KOPT-K1 (cell line): ENCODE results near the gene RNF113B.

Experiments
- H3K27ac ChIP-seq: fragments of 200-600 bp; sonication (generic); 2 replicates; pipeline ENCODE4 v1.5.1; 2016; ENCODE audit warnings: antibody characterized with exemption, mild to moderate bottlenecking, low read depth, low read length; ENCODE audit not compliant: poor library complexity, severe bottlenecking
- H3K36me3 ChIP-seq: fragments of 200-600 bp; sonication (generic); 2 replicates; pipeline ENCODE4 v1.5.1; 2017; ENCODE audit warnings: antibody characterized with exemption, mild to moderate bottlenecking, low read length, moderate library complexity; ENCODE audit not compliant: insufficient read depth
- H3K9me3 ChIP-seq: fragments of 200-600 bp; sonication (generic); 2 replicates; pipeline ENCODE4 v1.5.1; 2017; ENCODE audit warnings: antibody characterized with exemption, low read length, mild to moderate bottlenecking; ENCODE audit not compliant: insufficient read depth, poor library complexity, severe bottlenecking

The RNF113B gene

DNA sequence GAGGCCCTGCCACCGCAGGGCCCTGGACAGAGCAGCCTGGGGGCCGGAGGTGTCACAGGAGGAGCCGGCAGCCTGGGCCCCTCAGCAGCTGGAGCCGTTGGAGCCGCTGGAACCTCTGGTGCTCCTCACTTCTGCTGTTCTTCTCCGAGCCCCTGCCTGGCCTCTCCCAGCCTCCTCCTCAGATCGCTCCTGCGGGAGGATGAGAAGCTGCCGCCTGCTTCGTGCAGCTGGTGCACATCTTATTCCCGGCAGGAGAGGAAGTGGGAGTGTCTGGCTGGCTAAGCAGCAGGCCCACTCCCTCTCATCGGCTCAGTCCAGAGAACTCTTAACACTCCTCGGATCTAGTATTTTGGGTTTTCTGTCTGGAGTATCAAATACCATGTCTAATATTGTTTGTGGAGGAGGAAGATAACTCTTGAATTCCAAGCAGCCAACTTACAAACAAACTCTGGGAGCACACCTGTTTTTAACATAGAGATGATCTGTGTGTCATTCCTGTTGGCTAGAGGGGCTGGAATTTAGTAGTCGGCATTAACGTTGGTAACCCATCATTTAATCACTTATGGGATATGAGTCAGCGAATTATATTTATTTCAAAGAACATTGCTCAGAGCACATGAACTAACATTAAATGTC is 37.1 kb upstream of the RNF113B start:
- no peak overlapping the region for H3K27ac ChIP-seq
- no peaks in the 10 kb centered on the region for H3K36me3 ChIP-seq

DNA sequence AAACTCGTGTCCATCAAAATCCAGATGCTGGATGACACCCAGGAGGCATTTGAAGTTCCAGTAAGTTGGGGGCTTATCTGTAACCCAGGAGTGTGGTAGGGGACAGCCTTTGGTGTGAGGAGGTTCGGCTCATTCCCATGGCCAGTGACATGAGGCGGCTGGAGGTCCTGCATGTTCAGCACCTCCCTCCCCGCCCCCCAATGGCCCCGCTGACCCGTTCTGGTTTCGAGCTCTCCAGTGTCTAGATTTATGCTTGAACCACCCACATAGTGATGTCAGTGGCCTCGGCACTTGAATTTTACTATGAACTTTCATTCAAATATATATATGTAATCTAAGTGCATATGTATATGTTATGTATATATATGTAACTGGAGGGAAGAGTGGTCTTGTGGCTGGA is 36.3 kb upstream of the RNF113B start:
- Histone ChIP-seq H3K27ac (no peak overlapping the region), H3K36me3 (no peaks in the 10 kb centered on the region)

More for the DNA sequence above, 37.1 kb upstream of the RNF113B start:
- no peaks in the 10 kb centered on the region for H3K9me3 ChIP-seq

DNA sequence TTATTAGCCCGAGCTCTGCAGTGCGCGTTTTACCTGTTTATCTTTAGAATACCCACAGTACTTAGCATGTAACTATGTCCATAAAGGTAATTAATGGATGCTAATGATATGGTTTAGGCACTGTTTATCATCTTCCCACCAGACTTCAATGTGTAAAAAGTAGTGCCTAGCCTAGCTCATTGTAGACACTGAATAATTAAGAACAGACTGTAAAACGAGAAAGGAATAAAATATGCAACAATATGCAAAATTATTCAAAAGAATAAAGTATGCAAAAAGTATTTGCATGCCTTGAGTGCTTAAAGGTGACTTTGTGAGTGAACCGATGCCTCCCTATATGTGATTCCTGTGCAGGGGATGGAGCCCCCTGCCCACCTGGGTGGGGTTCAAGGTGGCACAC is 35.7 kb upstream of the RNF113B start:
- Histone ChIP-seq H3K27ac (no peak overlapping the region), H3K9me3 (no peaks in the 10 kb centered on the region), H3K36me3 (no peaks in the 10 kb centered on the region)

More for the DNA sequence above, 36.3 kb upstream of the RNF113B start:
- H3K9me3 ChIP-seq = no peaks in the 10 kb centered on the region

DNA sequence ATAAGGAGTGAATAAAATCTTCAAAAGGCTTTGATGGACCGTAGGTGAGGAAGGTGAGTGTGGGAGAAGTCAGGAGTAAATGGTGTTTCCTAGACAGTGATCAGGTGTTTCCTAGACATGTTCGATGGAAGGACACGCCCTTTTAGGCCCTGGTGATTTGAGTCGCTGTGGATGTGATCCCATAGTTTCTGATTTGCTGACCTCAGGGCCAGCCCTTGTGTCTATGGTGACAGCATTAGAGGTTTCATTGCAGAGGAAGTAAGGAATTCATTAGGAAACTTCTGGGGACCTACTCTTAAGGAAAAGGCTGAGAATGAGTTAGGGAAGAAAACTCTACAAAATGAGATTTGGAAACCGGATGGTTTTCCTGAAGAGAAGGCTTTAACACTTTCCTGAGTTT is 31.5 kb upstream of the RNF113B start:
- H3K9me3 ChIP-seq = no peaks in the 10 kb centered on the region
- no peak overlapping the region for H3K27ac ChIP-seq
- H3K36me3 ChIP-seq = no peaks in the 10 kb centered on the region

DNA sequence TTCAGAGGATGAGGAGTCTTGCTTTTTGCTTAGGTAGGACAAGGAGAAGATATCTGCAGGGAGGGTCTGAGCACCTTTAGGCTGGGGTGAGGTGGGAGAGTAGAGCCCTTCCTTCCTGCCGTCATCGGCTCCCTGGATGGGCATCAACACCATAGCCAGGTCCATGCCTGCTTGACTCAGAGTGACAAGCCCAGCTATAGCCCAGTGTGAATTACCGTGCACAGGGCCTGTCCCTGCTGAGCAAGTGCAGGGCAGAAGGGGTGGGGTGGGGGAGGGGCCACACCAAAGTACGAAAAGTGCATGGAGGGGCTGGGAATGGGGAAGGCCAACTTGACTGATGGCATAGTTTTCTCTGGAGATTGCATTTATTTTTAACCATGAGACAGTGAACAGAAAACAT is 30.3 kb upstream of the RNF113B start:
- H3K36me3 ChIP-seq = no peaks in the 10 kb centered on the region
- no peak overlapping the region for H3K27ac ChIP-seq
- H3K9me3 ChIP-seq = no peaks in the 10 kb centered on the region

DNA sequence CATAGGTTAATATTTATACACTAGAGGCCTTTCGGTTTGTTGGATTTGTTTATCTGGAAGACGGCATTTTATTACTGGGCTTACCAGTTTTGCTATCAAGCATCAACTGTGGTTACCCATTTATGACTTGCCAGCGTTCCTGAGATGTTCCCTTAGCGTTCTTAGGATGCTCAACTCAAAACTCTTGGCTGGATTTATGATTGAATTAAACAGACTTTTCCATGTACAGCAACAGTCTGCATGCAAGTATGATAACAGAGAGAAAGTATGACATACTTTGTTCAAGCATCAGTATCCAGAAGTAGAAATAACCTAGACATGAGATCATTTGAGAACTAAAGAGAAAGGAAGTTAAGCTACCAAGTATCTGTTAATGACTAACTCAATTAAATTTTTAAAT is 29.9 kb upstream of the RNF113B start:
- no peaks in the 10 kb centered on the region for H3K9me3 ChIP-seq
- H3K36me3 ChIP-seq = no peaks in the 10 kb centered on the region
- no peak overlapping the region for H3K27ac ChIP-seq

DNA sequence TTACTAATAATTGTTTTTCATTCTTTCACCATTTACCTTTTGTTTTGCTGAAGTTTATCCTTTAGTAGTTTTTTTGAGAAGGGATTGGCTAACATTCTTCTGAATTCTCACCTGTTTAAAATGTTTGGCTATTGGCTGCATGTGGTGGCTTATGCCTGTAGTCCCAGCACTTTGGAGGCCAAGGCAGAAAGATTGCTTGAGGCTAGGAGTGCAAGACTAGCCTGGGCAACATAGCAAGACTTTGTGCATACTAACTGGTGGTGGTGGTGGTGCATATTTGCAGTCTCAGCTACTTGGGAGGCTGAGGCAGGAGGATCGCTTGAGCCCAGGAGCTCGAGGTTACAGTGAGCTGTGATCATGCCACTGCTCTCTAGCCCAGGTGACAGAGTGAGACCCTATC is 27.5 kb upstream of the RNF113B start:
- Histone ChIP-seq H3K9me3 (no peaks in the 10 kb centered on the region), H3K27ac (no peak overlapping the region), H3K36me3 (no peaks in the 10 kb centered on the region)

DNA sequence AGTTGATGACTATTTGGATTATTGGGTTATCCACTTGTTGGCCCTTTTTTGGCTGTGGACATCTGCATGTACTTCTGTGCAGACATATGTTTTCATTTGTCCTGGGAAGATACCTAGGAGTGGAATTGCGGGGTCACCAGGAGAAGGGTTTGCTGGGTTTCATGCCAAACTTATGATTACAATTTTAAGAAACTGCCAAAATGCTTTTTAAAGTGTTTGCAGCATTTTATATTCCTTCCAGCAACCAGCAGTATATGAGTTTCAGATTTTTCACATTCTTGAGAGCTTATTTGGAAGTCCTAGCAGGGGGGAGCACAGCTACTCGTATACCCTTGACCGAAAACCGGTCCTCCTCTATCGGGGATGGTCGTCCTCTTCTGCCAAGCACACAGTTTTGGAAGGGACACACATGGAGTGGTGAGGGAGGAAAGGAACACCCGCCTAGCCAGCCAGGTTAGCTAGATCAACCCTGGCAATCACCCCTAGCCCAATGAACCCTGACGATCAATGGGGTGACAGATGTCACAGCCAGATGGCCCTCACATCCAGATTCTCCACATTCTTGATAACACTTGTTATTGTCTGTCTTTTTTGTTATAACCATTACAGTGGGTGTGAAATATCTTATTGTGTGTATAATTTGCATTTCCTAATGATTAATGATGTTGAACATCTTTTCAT is 26.7 kb upstream of the RNF113B start:
- Histone ChIP-seq H3K36me3 (no peaks in the 10 kb centered on the region), H3K27ac (no peak overlapping the region), H3K9me3 (no peaks in the 10 kb centered on the region)

DNA sequence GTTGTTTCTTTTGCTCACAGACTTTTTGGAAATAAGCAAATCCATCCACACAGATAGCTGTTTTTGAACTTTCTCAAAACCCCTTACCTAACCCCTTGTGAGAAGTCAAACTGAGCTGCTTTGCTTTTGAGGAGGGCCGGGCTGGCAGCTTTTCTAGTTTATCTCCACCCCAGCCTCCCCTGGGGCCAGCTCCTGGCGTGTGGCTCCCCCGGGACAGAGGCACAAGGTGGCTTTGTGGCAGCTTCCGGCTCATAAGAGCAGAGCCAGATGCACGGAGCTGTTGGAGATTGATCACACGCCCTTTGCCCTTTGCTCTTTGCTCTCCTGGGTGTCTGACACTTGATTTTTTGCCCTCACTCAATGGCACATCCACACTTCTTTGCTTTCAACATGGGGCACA is 24.9 kb upstream of the RNF113B start:
- H3K27ac ChIP-seq = no peak overlapping the region
- H3K9me3 ChIP-seq = no peaks in the 10 kb centered on the region
- no peaks in the 10 kb centered on the region for H3K36me3 ChIP-seq

DNA sequence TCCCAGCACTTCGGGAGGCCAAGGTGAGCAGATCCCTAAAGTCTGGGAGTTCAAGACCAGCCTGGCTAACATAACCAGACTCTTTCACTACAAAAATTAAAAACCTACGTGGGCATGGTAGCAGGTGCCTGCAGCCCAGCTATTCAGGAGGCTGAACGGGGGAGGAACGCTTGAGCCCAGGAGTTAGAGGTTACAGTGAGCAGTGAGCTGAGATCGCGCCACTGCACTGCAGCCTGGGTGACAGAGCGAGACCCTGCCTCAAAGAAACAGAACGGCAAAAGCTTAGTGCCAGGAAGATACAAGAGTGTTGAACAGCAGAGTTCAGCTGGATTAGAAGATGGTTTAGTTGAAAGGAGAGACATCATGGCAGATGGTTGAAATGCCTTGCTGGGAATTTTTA is 24.1 kb upstream of the RNF113B start:
- H3K9me3 ChIP-seq = no peaks in the 10 kb centered on the region
- no peak overlapping the region for H3K27ac ChIP-seq
- no peaks in the 10 kb centered on the region for H3K36me3 ChIP-seq

DNA sequence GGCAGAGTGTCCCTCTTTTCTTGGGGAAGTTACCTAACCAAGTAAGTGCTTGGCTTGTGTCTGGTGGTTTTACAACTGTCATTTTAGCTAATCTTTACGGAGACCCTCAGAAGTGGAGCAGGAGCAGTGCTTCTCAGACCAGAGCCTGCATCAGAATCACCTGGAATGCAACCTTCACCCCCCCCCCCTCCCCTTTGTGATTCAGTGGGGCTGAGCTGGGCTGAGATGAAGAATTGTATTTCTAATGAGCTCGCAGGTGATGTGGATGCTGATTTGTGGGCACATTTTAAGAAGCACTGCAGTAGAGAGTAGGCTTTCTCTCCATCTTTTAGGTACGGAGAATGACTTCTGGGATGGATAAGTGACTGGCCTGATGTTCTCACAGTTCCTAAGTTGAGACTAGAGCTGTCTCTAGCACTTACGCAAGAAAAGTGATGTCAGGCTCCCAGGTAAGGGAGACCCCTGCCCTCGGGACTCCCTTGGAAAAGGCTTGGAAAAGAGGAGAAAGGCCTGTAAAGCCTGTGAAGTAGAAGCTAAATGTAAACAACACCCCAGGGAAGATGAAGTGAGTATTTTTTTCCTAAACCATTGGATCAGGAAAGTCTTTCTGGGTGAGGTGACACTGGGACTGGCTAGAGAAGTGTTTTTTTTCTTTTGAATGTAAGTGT is 23.3 kb upstream of the RNF113B start:
- Histone ChIP-seq H3K27ac (no peak overlapping the region), H3K36me3 (no peaks in the 10 kb centered on the region), H3K9me3 (no peaks in the 10 kb centered on the region)

DNA sequence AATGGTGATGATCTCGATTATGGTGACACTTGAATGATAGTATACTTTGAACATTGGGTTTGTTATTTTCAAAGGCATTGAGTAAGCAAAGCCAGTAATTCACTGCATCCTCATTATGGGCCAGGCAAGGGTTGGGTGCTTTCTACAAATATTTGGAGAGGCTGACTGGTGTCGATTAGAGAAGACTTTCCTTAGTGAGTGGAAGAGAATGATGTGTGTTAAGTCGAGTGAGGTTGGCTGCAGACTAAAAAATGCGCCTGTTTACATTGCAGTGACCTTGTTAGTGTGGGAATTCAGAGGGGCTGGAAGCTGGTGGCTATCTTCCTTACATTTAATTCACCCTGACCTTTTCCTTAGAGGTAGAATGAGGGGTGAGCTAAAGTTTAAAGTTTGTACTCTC is 22.4 kb upstream of the RNF113B start:
- no peak overlapping the region for H3K27ac ChIP-seq
- no peaks in the 10 kb centered on the region for H3K9me3 ChIP-seq
- no peaks in the 10 kb centered on the region for H3K36me3 ChIP-seq

DNA sequence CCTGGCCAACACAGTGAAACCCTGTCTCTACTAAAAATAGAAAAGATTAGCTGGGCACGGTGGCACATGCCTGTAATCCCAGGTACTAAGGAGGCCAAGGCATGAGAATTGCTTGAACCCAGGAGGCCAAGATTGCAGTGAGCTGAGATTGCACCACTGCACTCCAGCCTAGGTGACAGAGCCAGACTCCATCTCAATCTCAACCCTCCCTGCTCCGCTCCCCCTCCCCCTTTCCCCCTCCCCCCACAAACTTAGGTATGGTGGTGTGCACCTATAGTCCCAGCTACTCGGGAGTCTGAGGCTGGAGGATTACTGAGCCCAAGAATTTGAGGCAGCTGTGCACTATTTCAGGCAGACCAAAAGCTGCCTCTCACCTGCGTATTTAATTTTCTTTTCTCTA is 21.6 kb upstream of the RNF113B start:
- Histone ChIP-seq H3K9me3 (no peaks in the 10 kb centered on the region), H3K27ac (no peak overlapping the region), H3K36me3 (no peaks in the 10 kb centered on the region)

DNA sequence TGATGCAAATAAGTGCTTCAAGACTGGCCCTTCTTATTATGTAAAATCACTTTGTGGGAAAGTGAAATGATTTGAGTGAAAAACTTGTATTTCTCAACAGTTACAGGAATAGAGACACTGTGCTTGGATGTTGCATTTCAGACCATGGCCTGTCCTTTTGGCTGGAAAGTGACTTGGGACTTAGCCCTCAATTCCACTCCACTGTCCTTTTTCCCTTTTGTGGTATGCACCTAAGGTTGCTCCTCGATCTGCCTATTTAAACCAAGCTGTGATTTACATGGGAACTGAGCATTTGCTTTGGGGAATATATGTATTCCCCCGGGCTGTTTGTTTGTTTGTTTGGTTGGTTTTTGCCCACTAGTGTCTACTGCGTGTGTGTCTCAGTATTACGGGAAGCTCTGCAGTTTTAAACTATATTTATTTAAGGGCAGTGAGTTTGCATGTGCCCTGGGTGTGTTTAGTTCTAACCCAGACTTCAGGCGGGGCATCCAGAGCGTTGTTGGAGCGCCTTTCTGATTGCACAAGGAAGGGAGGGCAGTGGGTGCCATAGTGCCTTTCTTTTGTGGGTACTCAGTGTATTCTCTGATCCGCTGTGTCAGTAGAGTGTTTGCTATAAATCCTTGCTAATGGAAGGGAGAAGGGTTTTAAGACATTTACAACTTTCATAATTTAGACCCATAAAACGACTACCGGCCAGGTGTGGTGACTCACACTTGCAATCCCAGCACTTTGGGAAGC is 18.2 kb upstream of the RNF113B start:
- no peaks in the 10 kb centered on the region for H3K36me3 ChIP-seq
- no peak overlapping the region for H3K27ac ChIP-seq
- no peaks in the 10 kb centered on the region for H3K9me3 ChIP-seq

DNA sequence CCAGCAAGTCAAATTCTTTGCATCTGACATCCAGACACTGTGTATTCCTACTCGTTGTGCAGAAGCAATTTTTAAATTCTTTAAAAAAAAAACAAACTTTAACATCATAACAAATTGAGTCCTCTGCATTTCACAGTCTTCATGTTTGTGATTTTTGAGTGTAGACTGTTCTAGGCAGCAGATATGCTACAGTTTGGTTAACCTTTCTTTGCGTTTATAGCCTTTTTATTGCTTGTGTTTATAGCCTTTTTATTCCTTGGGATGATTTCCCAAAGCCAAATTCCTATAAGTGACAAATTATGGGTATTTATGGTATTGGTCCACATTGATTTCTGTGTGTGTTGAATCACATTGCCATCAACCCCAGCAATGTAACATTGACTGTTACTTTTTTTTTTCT is 14.9 kb upstream of the RNF113B start:
- Histone ChIP-seq H3K27ac (no peak overlapping the region), H3K36me3 (no peaks in the 10 kb centered on the region), H3K9me3 (no peaks in the 10 kb centered on the region)
